Duodenal mucosa (tissue), 2 donors: ENCODE measurements around the gene ZNF79.

ENCODE experiments used
- H3K27ac ChIP-seq: one replicate; pipeline ENCODE4 v1.7.0; 2013; ENCODE audit warnings: low read depth, low read length
- H3K27me3 ChIP-seq, 2 donors: one replicate each; pipeline ENCODE4 v1.7.0; 2013; ENCODE audit warnings: low read length in 2 of 2, control low read depth in 1 of 2; ENCODE audit not compliant: insufficient read depth in 2 of 2, control insufficient read depth in 1 of 2
- H3K36me3 ChIP-seq, 2 donors: one replicate each; pipeline ENCODE4 v1.7.0; 2013; ENCODE audit warnings: low read length in 2 of 2, control low read depth in 1 of 2; ENCODE audit not compliant: insufficient read depth in 2 of 2, control insufficient read depth in 1 of 2
- H3K4me1 ChIP-seq, 2 donors: one replicate each; pipeline ENCODE4 v1.7.0; 2013; ENCODE audit warnings: low read length in 2 of 2, control low read depth in 1 of 2; ENCODE audit not compliant: insufficient read depth in 2 of 2, control insufficient read depth in 1 of 2
- H3K4me3 ChIP-seq, 2 donors: one replicate each; pipeline ENCODE4 v1.7.0; 2013; ENCODE audit warnings: low read length in 2 of 2, low read depth in 1 of 2
- H3K9ac ChIP-seq, 2 donors: one replicate each; pipeline ENCODE4 v1.7.0; 2013; ENCODE audit warnings: low read length in 2 of 2, low read depth in 1 of 2
- H3K9me3 ChIP-seq, 2 donors: one replicate each; pipeline ENCODE4 v1.7.0; 2013; ENCODE audit warnings: low read length in 2 of 2, control low read depth in 1 of 2; ENCODE audit not compliant: control insufficient read depth in 1 of 2

ZNF79 gene

DNA sequence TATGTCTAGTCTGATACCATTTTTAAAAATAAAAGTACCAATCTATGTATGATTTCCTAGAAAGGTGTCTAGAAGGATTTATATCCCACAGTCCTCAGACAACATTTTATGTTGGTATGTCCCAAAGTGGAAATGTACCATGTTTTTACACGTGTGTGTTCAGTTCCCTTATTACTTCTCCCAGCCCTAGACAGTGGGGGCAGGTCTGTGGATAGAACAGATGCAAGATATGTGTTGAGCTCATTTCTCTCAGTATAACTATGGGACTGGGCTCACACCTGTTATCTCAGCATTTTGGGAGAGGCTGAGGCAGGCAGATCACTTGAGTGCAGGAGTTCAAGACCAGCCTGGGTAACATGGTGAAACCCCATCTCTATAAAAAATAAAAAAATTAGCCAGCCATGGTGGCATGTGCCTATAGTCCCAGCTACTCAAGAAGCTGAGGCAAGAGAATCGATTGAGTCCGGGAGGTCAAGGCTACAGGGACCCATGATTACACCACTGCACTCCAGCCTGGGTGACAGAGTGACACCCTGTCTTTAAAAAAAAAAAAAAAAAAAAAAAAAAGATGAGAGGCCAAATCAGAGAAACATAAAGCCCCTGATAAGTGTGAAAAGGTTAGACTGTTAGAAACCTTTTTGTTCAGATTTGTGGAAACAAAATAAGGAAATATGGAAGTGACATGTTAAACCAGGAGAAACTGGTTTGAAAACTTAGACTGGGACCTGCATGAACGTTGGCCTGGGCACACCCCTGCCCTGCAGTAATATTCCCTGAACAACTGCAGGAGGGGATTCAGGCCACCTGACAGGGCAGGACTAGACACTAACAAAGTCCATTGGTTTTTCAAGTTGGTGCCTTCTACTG, 34.6 kb upstream of the ZNF79 start:
- H3K36me3 ChIP-seq, result no peaks in the 10 kb centered on the region
- no peaks in the 10 kb centered on the region for H3K9me3 ChIP-seq
- no peak overlapping the region for H3K9ac ChIP-seq
- H3K4me1 ChIP-seq, result peaks cover 24 to 29% of the 10 kb centered on the region in 2 donors
- H3K4me3 ChIP-seq, result no peak overlapping the region
- no peaks in the 10 kb centered on the region for H3K27me3 ChIP-seq
- H3K27ac ChIP-seq, result no peak overlapping the region

DNA sequence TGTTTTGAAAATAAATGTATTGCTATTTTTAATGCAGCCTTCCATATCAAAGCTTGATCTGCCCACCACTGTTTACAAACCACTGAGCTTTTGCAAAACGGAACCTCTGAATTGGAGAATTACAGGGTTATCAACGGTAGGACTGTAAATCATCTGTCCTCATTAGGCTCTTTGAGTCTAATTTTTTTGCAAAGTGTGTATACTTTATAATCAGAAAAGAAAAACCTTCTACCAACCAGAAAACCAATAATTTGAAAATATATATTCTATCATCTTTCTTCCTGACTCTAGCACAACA, 34.0 kb upstream of the ZNF79 start:
- Histone ChIP-seq H3K4me3 (no peak overlapping the region), H3K9ac (no peak overlapping the region), H3K4me1 (peaks cover 24 to 29% of the 10 kb centered on the region in 2 donors)

DNA sequence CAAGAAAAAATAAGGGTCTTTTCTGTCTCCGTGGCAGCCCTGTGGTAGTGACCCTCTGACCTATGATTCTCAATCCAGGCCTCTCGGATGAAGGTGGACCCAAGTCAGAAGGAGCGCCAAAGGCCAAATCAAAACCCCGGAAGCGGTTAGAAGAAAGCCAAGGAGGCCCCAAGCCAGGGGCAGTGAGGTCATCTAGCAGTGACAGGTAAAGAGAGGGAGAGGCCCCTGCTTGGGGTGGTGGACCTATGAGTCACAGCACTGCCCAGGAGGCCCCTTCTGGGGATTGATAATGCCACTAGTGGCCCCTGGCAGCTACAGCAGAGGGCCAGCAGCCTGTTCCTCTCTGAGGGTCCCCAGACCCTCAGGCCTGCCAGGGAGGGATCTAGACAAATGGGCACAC, 33.6 kb upstream of the ZNF79 start:
- no peak overlapping the region for H3K4me3 ChIP-seq
- H3K4me1 ChIP-seq, result peaks cover 24 to 29% of the 10 kb centered on the region in 2 donors
- H3K36me3 ChIP-seq, result no peaks in the 10 kb centered on the region
- no peaks in the 10 kb centered on the region for H3K9me3 ChIP-seq
- H3K9ac ChIP-seq, result no peak overlapping the region
- H3K27ac ChIP-seq, result no peak overlapping the region
- H3K27me3 ChIP-seq, result no peaks in the 10 kb centered on the region

More for the DNA sequence above, 34.0 kb upstream of the ZNF79 start:
- no peaks in the 10 kb centered on the region for H3K36me3 ChIP-seq
- H3K27ac ChIP-seq, result no peak overlapping the region
- H3K27me3 ChIP-seq, result no peaks in the 10 kb centered on the region
- no peaks in the 10 kb centered on the region for H3K9me3 ChIP-seq

DNA sequence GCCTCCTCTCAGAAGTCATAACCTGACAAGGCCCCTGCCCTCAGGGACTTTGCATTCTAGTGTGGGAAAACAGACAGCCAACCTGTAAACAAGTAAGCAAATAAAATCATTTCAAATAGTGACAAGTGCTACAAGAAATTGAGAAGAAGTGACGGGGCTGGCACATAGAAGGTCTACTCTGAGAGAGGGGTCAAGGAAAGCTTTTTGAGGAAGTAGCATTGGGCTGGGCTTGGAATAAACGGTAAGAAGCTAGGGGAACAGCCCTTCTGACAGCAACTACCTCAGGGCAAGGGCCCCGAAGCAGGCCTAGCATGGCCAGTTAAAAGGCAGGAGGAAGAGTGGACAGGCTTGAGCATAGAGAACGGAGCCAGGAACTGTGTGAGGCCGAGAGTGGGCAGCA, 32.0 kb upstream of the ZNF79 start:
- H3K9me3 ChIP-seq, result no peaks in the 10 kb centered on the region
- no peak overlapping the region for H3K4me3 ChIP-seq
- H3K27me3 ChIP-seq, result no peaks in the 10 kb centered on the region
- no peak overlapping the region for H3K9ac ChIP-seq
- H3K27ac ChIP-seq, result no peak overlapping the region
- no peaks in the 10 kb centered on the region for H3K36me3 ChIP-seq
- peaks cover 30 to 37% of the 10 kb centered on the region in 2 donors for H3K4me1 ChIP-seq

DNA sequence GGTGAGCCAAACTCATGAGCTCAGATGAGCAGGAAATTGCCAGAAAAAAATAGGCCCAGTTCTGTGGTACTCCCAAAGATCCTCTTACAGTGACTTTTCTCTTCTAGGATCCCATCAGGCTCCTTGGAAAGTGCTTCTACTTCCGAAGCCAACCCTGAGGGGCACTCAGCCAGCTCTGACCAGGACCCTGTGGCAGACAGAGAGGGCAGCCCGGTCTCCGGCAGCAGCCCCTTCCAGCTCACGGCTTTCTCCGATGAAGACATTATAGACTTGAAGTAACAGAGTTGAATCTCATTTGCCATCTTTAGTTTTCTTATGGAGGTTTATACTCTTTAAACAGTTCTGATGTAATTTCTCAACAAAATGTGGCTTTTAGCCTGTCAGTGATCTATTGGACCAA, 31.2 kb upstream of the ZNF79 start:
- peaks cover 29 to 34% of the 10 kb centered on the region in 2 donors for H3K4me1 ChIP-seq

DNA sequence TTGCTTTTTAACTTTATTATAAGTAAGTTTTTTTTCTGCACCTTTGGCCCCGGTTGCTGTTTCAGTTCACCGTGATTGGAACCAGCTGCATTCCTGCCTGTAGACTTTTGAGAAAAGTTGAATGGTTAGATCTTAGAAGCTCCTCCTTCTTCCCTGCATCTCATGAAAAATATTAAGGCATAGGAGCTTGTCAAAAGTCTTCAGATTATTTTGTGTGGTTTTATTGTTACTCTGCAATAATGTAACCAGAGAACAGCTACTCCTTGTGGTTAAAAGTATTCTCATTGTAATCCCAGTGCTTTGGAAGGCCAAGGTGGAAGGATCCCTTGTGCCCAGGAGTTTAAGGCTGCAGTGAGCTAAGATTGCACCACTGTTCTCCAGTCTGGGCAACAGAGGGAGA, 30.5 kb upstream of the ZNF79 start:
- Histone ChIP-seq H3K4me1 (peaks cover 30 to 34% of the 10 kb centered on the region in 2 donors), H3K27ac (no peak overlapping the region), H3K27me3 (no peaks in the 10 kb centered on the region), H3K9me3 (no peaks in the 10 kb centered on the region), H3K9ac (no peak overlapping the region), H3K4me3 (no peak overlapping the region), H3K36me3 (no peaks in the 10 kb centered on the region)

More for the DNA sequence above, 31.2 kb upstream of the ZNF79 start:
- Histone ChIP-seq H3K9ac (no peak overlapping the region), H3K36me3 (no peaks in the 10 kb centered on the region), H3K27ac (no peak overlapping the region), H3K27me3 (no peaks in the 10 kb centered on the region), H3K4me3 (no peak overlapping the region), H3K9me3 (no peaks in the 10 kb centered on the region)

DNA sequence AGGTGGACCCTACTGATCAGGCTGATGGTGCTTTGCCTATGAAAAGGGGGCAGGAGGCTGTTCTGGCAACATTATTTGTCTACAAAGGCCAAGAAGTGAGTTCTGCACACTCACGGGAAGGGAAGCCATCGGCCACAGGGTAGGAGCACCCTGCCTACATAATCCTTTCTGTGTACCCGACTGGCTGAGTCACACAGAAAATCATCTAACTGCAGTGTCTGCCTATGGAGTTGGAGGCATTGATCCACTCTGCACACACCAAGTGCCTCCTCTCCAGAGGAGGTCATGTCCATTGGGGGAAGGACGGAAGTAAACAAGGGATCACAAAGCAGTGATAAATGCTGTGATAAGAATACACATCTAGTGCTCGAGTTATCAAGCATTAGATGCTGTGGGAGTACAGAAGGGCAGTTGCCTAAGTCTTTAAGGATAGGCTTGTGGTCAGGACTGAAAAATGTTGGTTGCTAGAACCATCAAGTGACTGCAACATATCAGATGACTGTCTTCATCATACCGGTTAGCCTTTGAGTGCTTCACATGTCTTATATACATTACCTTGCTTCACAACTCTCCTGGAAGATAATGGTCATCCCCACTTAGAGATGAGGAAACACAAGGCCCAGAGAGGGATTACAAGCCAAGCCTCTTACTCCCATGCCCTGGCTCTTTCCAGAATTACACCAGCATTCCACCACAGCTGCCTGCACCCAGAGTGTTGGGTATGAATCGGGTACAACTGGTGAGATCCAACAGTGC, 28.5 kb upstream of the ZNF79 start:
- peak overlapping the region; percentile 68 to 74 for H3K4me3 ChIP-seq
- H3K9me3 ChIP-seq, result no peaks in the 10 kb centered on the region
- peaks cover 18 to 19% of the 10 kb centered on the region in 2 donors for H3K4me1 ChIP-seq
- H3K27ac ChIP-seq, result no peak overlapping the region
- H3K9ac ChIP-seq, result peak overlapping the region in 1 of 2 donors; percentile 56
- H3K36me3 ChIP-seq, result no peaks in the 10 kb centered on the region
- no peaks in the 10 kb centered on the region for H3K27me3 ChIP-seq

DNA sequence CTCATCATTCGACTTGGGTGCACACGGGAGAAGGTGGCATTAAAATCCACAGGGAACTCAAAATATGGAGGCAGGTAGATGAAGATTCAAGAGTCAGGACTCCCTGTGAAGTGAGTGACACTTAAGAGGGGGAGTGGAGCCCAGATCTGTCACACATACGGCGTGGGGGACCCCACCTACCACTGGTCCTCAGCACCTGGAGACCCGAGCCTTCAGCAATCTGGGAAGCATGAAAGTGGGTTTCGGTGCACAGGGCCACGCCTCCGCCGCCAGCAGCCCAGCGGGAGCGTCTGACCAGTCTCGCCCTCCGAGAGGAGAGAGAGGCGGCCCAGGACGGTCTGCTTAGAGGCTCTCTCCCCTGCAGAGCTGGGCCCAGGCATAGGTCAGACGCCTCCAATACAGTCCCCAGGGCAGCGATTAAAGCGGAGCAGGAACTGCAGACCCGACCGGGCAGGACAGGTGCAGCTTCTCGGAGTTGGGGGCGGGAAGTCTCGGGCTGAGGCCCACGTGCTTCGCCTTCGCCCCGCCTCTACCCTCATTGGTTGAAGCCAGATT, 27.9 kb upstream of the ZNF79 start:
- H3K27ac ChIP-seq, result no peak overlapping the region
- peaks cover 16 to 18% of the 10 kb centered on the region in 2 donors for H3K4me1 ChIP-seq
- peak overlapping the region; percentile 30 to 56 for H3K9ac ChIP-seq

DNA sequence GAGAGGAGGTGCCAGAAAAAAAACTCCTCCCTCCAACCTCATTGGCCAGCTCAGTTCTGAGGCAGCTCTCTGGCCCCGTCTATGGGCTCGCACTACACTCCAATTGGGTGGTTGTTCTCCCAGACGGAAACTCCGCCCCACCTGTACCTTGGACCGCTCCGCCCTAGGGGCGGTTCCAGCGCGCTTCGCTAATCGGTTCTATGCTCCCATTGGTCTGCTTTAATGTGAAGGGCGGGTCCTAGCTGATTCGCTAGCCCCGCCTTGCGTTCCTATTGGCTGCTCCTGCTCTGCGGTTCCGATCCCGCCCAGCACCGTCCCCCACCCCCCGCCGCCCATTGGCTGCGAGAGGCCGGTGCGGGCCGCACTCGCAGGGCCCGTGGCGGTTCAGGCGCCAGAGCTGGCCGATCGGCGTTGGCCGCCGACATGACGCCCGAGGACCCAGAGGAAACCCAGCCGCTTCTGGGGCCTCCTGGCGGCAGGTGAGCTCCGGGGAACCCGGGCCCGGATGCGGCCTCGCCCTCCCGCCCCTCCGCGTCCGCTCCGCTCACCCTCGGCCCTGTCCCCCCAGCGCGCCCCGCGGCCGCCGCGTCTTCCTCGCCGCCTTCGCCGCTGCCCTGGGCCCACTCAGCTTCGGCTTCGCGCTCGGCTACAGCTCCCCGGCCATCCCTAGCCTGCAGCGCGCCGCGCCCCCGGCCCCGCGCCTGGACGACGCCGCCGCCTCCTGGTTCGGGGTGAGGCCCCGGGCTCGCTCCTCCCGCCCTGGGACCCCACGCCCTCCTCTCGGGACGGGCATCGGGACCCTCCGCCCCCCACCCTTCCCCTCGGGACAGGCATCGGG, 27.2 kb upstream of the ZNF79 start, which contains the start of gene SLC2A8:
TSS of gene SLC2A8 (plus strand) at position 362 of the 838 bp plus-strand sequence. CDS start at position 424, 62 bp downstream.
- Histone ChIP-seq H3K9ac (peak within 1 kb of the TSS; percentile 56 to 66), H3K4me1 (peaks cover 16 to 18% of the 10 kb centered on the region in 2 donors), H3K36me3 (peaks cover 0 to 11% of the 10 kb centered on the region in 2 donors), H3K4me3 (peak within 1 kb of the TSS; percentile 69 to 76), H3K9me3 (no peaks in the 10 kb centered on the region), H3K27me3 (no peaks in the 10 kb centered on the region), H3K27ac (peak within 1 kb of the TSS; percentile 76)

More for the DNA sequence above, 27.9 kb upstream of the ZNF79 start:
- Histone ChIP-seq H3K36me3 (peaks cover 0 to 5% of the 10 kb centered on the region in 2 donors), H3K4me3 (peak overlapping the region; percentile 68 to 74), H3K27me3 (no peaks in the 10 kb centered on the region), H3K9me3 (no peaks in the 10 kb centered on the region)
